ENCODE measurements around the gene PLEKHA7.
"Not testable (repeated sequence)": the region's sequence is repeated elsewhere in the genome, so short reads cannot be mapped to it uniquely, and the experiment has no call there.

The PLEKHA7 gene

DNA sequence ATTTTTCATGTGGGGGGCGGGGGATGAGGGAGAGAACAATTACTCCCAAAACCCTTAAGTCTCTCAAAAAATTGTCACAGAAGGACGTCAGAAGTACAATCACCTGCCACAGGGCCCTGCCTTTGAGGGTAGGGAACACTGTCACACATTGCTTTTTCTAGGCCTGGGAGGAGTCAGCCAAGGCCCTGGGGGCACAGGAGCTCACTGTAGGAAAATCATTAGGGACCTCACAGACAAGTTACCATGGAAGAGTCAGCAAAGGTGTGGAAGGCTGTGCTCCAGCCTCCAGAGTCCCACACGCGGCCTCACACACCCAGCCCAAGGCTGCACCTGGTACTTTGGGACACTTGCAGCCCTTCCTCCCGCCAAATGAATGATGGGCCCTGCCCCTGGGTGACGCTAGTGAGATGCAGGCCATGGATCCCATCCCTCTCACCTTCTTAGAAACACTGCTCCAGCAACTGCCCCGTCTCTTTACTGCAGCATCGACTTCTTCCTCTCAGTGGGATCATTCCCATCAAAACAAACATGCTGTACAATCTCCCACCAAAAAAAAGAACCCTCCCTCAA is 3.3 kb downstream of the PLEKHA7 start:
- DNase-seq (ENCODE audit: low read depth): no peak

DNA sequence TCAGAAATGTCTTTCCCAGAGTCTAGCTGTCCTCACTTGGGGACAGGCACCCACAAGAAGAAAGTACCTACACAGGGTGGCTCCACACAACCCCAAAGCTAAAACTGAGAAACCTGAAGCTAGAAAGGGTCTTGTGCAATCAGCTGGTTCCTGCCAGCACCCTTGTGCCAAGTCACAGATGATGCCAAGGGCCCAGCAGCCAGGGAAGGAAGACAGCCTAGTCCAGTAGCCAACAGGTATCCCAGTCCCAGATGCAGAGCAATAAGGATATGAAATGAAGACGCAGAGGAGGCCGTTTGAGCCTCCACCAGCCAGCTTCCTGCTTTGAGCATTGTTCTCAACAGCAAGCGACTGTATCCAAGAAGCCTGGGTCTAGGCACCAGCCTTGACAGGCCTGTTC is 6.1 kb downstream of the PLEKHA7 start:
- no peak for DNase-seq (ENCODE audit: low read depth)

DNA sequence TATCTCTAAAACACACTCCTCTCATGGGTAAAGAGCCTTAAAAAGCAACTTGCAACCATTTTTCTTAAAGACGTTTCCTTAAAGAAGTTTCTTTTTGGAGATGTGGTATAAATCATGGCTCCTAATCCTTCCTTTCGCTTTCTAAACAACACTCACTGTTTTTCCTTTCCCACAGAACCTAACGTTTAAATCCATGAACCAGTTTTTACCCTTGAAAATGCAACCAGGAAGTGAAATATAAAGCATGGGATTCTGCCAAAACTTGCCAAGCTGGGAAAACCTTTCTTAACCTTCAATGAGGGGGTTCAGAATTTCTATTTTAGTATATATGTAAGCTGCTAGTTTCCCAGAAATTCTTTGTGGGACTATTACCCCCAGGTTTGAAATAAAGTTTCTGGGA is 8.6 kb downstream of the PLEKHA7 start:
- no peak for DNase-seq (ENCODE audit: low read depth)

DNA sequence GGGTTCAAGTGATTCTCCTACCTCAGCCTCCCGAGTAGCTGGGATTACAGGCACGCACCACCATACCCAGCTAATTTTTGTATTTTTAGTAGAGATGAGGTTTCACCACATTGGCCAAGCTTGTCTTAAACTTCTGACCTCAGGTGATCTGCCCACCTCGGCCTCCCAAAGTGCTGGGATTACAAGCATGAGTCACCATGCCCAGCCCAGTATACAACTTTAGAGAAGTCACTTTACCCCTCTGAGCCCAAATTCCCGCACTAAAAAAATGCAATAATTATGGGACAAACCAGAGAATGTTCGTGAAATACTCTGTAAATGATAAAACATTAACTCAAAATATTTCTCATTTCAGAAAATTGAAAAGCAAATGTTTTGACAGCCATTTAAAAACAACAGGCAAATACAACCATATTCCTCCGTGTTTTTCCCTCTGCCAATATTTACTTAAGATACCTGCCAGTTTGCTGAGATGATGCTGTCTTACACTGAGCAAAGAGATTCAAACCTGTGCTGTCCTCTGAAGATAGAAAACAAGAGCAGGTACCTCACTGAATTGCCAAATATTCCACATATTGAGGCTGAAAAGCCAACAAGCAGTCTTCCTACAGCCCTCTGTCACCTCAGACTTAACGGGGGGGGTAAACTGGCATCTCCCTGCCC is 9.6 kb downstream of the PLEKHA7 start:
- no peak for DNase-seq (ENCODE audit: low read depth)

DNA sequence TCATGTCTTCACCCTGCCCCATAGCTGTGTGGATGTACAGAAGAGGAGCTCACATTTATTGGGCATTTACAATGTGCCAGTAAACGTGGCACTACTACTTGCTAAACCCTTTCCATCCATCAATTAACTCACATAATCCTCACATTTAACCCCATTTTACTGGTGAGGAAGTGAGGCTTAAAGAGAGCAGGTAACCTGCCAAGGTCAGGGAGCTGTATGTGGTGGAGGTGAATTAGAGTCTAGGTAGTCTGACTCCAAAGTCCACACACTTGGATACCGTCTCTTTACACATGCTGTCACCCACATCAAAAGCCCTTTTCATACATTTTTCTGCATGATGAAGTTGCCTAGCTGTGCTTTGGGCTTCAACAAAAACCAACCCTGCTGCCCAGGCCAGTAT is 10.8 kb downstream of the PLEKHA7 start:
- DNase-seq (ENCODE audit: low read depth): no peak

DNA sequence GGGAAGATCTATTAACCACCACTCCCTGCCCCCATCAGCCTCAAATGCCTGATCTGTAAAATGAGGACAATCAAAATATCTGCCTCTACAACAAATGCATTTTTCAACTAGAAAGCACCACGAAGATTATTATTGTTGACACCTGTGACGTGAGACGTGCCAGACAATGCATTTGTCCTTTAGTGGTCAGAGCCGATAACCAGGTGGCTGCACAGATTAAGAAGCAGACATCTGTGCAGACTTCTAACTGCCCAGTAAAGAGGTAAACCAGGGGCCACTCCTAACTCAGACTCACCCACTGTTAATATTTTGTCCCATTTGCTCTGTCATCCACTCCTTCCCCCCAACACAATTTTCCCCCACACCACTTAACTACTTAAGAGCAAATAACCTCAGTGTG is 11.7 kb downstream of the PLEKHA7 start:
- DNase-seq (ENCODE audit: low read depth): no peak

DNA sequence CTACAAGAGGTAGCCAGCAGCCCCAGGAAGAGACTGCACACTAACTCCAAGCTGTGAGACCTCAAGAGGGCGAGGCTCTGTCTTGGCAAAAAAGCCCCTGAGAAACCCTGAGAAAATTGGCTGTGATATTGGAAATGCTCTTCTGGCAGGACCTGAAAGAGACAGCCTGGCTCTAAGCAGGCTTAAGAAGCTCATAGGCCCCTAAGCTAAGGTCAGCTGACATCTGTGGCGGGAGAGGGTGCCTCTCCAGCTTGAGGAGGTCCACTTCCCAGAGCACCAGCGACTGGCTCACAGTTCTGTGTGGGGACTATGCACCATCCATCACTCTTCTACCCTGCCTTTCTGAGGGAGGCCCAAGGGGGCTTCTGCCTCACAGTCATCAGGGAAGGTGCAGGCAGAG is 12.4 kb downstream of the PLEKHA7 start:
- DNase-seq (ENCODE audit: low read depth): no peak

DNA sequence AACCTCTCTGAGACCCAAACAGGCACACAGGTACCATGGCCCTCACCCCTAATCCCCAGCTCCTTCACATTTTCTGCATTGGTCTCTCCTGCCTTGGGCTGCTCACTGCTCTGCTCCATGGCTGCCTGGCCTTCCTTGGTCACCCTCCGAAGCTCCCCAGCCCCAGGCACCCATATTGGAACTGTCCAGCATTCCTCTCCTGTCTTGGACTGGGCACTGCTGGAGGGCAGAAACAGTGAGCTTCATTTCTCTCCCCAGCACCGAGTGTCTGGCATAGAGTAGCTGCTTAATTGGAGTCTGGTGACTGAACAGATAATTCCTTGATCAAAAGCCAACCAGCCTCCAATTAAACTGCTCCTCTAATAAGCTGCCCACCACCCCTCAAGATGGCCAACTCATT is 13.2 kb downstream of the PLEKHA7 start:
- DNase-seq (ENCODE audit: low read depth): no peak

DNA sequence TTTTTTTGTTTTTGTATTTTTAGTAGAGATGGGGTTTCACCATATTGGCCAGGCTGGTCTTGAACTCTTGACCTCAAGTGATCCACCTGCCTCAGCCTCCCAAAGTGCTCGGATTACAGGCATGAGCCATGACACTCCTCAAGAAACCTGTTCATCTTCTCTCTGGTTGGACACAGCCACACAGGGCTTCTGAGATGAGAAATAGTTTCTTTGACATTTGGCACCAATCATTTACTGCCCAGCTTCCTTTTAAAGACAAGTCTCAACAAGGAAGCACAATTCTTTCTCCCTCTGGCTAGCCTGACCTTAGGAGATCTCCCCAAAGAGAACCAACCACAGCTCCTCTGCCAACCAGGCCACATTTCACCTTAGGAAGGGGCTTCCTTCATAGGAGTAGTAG is 14.0 kb downstream of the PLEKHA7 start:
- not testable (repeated sequence) for DNase-seq (ENCODE audit: low read depth)

DNA sequence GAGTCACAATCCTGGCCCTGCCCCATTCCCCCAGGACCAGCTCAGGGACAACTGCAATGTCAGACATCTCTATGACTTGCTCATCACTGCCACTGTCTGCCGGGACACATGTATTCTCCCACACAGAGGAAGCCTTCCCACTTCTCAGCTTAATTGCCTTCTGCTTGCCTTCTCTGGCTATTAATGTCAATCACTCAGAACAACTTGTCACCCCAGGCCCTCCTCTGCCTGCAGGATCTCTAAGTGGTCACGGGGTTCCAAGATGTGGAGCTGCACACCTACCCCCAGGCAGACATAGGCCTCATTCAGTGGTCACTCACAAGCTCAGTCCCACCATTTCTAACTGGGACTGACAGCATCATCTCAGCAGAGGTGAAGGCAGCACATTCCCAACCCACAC is 15.1 kb downstream of the PLEKHA7 start:
- DNase-seq (ENCODE audit: low read depth): no peak

DNA sequence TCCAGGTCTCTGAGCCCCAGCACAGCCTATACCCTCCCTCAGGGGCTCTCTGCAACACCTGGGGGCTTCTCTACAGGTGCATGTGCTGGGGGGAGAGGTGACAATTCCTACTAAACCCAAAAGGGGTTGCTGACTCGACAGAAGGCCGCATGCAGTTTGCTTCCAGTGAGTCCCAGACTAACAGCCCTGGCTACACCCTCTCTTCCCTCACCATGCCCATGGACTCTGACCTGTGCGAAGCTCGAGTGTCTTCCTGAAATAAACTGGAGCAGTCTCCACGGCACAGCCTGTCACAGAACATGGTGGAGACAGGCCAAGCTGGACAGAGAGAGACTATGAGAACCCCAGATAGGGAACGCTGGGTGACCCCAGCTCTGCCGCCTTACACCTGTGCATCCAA is 16.6 kb downstream of the PLEKHA7 start:
- no peak for DNase-seq (ENCODE audit: low read depth)

DNA sequence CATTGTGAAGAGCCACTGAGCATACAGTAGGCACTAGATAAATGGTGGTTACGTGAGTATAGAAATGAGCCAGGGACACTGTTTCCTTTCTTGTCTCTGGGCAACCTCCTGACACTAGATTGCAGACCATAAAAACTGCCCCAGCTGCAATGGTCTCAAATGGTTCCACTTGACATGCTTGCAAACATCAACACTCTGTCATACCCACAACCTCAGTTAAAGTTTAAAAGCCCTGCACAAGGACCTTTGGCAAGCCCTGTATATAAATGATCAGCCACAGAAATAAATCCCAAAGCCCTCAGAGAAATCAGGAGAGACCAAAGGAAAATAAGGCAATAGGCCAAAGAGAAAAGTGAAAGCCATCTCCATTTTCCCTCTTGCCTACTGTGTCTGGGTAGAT is 20.7 kb downstream of the PLEKHA7 start:
- DNase-seq (ENCODE audit: low read depth): no peak

DNA sequence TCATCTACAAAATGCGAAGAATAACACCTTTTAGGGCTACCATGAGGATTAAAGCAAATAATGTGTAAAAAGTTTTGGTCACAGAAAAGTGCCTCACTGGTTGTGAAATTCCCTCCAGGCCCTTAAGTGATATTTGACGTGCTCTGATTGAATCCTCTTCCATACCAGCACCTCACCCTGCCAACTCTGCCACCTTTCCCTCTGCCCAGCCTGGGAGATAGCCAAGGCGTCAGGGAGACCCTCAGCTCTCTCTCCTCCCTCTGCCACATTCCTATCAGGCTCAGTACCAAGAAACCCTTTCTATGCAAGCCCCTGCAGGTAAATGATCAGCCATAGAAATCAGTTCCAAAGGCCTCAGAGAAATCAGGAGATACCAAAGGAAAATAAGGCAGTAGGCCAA is 21.4 kb downstream of the PLEKHA7 start:
- no peak for DNase-seq (ENCODE audit: low read depth)

DNA sequence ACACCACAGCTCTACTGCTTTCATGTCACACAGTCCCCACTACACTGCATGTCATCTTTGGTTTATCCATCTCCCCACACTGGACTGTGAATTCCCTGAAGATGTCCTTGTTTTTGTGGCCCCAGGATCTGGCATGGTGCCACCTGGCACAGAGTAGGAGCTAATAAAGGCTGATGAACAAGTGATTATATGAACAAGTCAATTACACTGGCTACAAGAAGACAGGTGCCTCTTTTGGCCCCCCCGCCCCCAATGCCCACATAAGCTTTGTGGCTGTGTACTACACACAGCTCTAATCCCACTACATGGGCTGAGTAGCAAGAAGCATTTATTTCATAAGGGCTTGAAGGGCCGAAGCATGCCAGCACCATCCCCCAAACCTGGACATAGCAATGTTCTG is 24.7 kb downstream of the PLEKHA7 start:
- DNase-seq (ENCODE audit: low read depth): no peak

DNA sequence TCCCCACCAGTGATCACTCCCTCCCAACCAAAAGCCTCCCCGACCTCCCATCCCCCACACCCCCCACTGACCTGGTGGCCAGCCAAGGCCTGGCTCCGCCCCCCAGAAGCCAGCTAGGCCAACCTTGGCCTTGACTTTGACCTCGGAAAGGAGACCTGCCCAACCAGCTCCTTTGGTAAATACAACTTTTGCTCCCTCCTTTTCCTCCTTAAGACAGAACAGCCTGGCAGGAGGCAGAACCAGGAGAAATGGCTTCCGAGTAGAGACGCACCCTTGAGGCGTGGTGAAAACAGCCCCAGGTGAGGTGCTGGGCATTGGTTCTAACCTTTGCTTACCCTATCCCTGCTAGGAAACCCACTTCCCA is 27.0 kb downstream of the PLEKHA7 start:
- no peak for DNase-seq (ENCODE audit: low read depth)

DNA sequence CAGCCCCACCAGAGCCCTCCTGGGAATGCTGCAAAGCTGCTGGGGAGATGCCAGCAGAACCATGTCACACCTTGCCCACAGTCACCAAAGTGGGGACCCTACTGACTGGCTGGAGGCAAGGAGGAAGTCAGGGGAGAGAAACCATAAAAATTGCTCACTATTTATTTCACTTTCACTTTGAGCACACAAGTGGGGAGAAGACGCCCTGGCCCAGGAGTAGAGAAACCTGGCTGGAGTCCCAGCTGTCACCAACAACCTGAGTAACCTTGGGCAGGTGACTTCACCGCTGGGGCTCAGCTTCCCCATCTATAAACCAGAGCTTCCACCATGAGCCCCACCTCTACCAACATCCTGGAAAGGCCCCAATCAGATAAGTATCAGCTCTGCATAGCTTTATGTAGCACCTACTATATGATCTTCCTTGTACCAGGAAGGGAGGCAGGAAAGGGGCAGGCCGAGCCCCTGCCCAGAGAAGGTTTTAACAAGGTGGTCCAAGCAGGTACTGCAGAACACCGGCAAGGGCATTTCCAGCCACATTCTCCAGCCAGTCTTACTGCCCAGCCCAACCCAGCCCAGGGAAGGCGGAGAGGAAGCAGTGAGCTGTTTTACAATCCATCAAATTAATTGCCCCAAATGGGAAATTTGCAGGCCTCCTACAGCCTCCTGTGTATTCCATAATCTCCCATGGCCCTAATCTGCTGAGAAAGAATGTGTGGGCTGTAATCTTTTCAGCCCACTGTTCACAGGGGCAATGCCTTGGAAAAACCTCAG is 27.6 kb downstream of the PLEKHA7 start:
- DNase-seq (ENCODE audit: low read depth): no peak

DNA sequence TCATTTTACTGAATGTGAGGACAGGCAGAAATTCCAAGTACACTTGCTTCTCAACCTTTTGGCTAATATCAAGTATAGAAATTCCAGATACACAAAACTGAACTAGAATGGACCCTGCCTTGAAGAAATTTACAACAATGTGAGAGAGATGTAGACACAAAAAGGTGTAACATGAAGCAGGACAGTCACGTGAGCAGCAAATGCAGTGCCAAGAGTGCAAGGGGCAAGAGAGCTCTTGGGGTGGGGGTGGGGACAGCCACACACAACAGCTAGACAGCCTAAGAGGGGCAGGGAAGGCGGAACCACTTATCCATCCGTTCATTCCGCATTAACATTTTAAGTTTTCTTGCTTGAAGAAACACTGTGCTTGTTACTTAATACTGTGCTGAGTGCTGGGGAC is 28.9 kb downstream of the PLEKHA7 start:
- DNase-seq (ENCODE audit: low read depth): no peak

DNA sequence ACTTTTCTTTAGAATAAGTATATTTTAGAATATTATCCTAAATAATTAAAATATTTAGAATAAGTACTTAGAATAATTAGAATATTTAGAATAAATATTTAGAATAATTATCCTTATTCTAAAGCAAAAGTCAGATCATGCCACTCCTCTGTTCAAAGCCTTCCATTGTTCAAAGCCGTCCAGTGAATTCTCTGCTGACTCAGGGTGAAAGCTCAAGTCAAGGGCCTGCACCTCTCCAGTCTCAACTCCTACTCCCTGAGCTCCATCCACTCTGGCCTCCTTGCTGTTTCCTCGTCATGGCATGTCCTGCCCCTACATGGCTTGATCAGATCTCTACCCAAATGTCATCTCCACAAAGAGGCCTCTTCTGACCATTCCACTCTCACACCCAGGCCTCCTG is 30.0 kb downstream of the PLEKHA7 start:
- DNase-seq (ENCODE audit: low read depth): no peak

DNA sequence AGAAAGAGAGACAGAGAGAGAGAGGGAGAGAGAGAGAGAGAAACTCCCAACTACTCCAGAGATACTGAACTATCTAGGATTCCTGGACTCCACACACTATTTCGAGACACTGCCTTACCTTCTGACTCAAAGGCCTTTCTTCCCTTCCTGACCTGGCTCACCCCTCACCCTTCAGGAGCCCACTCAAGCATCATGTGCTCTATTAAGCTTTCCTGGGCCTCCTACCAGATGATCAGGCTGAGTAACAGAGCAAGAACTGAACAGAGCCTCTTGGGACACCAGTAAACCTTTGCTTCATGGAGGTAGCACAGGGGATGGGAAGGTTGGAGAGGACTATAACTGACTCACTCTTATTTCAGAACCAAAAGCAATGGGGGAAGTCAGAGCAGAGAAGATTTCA is 31.4 kb downstream of the PLEKHA7 start:
- DNase-seq (ENCODE audit: low read depth): no peak

DNA sequence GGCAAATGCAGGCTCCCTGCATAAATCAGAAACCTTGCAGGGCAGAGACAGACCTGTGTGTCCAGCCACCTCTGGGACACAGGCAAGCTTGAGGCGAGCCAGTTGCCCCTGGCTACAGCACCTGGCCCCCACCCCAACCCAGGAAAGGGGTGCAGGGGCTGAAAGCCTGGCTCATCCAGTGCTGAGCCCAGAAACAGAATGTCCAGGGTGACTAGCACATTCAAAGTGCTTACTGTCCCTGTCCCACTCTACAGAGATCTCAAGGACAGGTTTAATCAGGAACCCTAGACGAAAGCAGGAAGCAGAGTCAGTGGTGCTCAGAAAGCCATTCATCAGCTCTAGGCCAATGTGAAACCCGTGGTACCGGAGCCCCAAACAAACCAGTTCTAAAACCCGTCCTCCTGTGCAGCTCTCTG is 31.9 kb downstream of the PLEKHA7 start:
- DNase-seq (ENCODE audit: low read depth): no peak

DNA sequence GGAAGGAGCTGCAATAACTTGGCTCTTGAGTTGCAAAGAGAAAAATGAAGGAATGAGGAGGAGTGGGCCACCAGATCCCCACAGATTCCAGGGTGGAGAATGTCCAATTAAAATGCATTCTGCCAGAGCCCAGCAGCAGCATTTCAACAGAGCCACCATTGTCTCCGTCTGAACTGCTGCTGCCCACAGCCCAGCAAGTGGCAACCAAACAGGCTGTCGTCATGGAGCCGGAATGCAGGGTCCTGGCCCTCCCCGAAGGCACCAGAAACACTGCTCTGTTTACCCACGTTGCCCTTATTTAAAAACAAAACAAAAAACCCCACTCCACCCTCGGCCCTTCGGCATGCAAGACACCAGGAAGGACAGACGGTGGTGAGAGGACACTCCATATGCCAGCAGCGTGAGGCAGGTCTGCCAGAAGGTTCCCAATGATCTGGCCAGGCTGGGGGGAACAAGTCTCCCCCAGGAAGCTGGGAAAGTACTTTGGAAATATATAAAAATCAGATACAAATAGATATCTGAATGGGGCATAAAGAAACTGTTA is 32.5 kb downstream of the PLEKHA7 start:
- no peak for DNase-seq (ENCODE audit: low read depth)

DNA sequence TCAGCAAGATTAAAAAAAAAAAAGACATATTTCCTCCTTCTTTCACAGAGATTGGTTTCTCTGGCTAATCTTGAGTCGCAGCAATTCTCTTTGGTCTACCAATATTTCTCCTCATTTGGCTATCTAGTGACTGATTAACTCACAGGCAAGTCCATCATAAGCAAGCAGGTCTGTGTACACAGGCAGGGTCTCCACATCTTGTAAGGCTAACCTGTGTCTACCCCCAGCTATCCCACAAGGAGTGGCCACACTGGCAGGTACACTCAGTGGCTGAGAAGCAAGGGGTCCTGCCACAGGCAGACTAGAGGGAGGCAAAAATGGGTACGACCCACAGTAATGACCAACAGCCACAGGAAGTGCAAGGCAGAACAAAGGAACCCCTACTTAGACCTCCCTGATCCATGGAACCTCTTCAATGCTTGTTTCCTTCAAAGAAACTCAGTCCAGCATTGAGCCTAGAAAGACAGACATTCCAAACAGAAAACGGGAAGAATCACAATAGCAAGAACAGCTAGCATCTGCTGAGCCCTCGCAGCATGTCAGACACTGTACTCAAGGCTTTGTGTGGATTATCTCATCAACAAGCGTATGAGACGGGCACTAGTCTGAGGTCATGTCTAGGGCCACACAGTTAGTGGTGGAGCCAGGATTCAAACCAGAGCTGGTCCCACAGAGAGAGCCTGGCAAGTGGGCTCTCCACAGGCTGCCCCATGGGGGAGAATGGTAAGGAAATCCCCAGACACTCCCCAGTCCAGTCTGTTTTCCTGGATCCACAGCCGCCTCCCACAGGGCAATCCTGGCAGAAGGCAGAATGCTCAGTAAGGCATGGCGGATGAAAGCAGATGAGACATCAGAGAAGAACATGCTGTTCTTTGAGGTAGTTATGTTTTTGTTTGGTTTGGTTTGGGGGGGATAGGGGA is 34.3 kb downstream of the PLEKHA7 start:
- no peak for DNase-seq (ENCODE audit: low read depth)

DNA sequence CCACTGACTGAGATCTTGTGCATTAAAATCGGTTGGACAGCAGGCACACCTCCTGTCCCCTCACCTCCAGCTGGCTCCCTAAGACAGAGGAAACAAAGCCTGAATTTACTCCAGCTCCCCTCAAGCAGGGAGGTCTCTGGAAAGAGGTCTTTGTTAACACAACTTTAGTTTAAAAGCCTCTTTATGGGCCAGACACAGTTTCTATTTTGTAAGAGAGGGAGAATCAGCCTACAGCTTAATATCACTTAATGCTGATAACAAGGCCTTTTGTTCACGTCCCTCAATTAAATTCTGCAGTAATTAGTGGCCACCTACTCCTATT is 36.3 kb downstream of the PLEKHA7 start:
- DNase-seq (ENCODE audit: low read depth): no peak
